Nephron (organoid): ENCODE results near the gene ARID1B.
A peak's percentile ranks its signal among the peaks of the same experiment; 100 is the strongest.
"Not testable (repeated sequence)": the region's sequence is repeated elsewhere in the genome, so short reads cannot be mapped to it uniquely, and the experiment has no call there.

Experiments
- H3K27ac Mint-ChIP-seq, 3 experiments: 2 replicates each; pipeline ENCODE4 v1.8.0; 2020; ENCODE audit warnings: mixed read lengths in 3 of 3, mild to moderate bottlenecking in 2 of 3, moderate library complexity in 1 of 3
- H3K27me3 Mint-ChIP-seq: 2 replicates; pipeline ENCODE4 v1.8.0; 2021; ENCODE audit warnings: low read depth, mild to moderate bottlenecking, moderate library complexity, mixed read lengths
- H3K36me3 Mint-ChIP-seq: 2 replicates; pipeline ENCODE4 v1.8.0; 2020; ENCODE audit warnings: low read depth, mixed read lengths
- H3K4me1 Mint-ChIP-seq: 2 replicates; pipeline ENCODE4 v1.8.0; 2020; ENCODE audit warnings: mixed read lengths
- H3K4me3 Mint-ChIP-seq, 3 experiments: 2 replicates each; pipeline ENCODE4 v1.8.0; 2020; ENCODE audit warnings: mild to moderate bottlenecking in 3 of 3, mixed read lengths in 3 of 3, moderate library complexity in 2 of 3
- H3K9me3 Mint-ChIP-seq: 2 replicates; pipeline ENCODE4 v1.8.0; 2020; ENCODE audit warnings: mixed read lengths
- TF ChIP-seq, protein P1 (sequence below), 3 experiments: fragments of 200-600 bp; sonication (generic); IDR thresholded peaks; one replicate each; pipeline ENCODE4 v1.5.0; 2021; ENCODE audit warnings: antibody characterized with exemption in 3 of 3; ENCODE audit not compliant: unreplicated experiment in 3 of 3

Gene ARID1B

DNA sequence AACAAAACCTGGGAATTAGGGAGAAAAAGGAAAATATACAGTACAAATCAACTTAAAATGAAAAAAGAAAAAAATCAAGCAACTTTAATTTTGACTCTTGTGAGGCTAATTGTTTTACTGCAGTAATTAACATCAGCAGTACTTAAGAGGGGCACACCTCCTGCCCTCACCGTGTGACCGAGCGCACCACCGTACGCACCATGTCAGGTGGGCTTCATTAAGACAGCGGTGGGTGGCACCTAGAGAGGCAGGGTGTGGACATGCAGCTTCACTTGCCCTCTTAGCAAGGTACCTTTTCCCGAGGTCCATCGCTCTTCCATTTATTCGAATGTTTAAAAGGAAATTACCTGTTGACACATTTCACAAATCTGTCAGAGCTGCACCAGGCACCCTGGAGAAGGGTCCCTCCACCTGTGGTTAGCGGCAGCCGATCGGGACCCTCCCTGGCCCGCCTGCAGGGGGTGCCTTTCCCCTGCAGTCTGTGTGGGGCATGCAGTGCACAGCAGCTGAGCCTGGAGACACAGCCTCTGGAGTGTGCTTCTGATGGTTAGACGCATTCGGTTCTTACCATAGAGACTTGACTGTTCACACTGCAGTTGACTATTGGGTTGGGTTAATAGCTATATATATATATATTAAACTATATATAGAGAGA, 362.0 kb downstream of the ARID1B start:
- Mint-ChIP-seq H3K27me3 (peaks cover 4% of the 10 kb centered on the region), H3K4me1 (peaks cover 15% of the 10 kb centered on the region), H3K9me3 (no peaks in the 10 kb centered on the region), H3K4me3 (no peak overlapping the region), H3K36me3 (peaks cover 48% of the 10 kb centered on the region), H3K27ac (no peak overlapping the region)
- TF ChIP-seq, protein P1, sequence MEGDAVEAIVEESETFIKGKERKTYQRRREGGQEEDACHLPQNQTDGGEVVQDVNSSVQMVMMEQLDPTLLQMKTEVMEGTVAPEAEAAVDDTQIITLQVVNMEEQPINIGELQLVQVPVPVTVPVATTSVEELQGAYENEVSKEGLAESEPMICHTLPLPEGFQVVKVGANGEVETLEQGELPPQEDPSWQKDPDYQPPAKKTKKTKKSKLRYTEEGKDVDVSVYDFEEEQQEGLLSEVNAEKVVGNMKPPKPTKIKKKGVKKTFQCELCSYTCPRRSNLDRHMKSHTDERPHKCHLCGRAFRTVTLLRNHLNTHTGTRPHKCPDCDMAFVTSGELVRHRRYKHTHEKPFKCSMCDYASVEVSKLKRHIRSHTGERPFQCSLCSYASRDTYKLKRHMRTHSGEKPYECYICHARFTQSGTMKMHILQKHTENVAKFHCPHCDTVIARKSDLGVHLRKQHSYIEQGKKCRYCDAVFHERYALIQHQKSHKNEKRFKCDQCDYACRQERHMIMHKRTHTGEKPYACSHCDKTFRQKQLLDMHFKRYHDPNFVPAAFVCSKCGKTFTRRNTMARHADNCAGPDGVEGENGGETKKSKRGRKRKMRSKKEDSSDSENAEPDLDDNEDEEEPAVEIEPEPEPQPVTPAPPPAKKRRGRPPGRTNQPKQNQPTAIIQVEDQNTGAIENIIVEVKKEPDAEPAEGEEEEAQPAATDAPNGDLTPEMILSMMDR (IDR thresholded peaks at IDR 0.05; ENCODE audit: unreplicated experiment in 3 of 3) = peak in 1 of 3 experiments; percentile 25

DNA sequence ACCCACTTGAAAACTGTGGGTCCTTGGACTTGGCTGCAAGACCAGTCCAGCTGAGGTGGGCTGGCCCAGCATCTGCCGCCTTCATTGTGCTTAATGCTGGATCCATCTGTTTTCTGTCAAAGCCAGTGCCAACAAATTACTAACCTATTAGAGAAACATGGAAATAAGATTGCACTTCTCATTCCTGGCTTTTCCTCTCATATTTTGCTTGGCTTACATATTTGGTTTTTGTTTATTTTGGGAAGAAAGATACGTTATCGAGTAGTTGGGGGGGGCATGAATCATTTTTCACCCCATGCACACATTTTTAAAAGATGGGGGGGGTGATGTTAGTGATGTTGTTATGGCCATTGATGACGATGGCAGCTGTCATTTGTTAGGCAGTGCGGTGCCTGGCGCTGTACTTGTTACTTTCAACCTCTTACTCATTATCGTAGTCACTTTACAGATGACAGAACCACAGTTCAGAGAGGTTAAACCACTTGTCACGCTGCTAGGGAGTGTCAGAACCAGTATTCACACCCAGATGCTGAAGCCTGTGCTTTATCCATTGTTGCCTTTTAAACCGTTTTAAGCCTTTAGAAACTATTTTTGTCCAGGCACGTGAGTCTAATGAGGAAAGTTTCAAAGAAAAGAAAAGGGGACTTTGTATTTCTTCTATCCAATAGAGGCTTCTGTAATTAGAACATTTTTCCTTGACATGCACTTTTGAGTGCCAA, 366.2 kb downstream of the ARID1B start:
- H3K4me1 Mint-ChIP-seq = peaks cover 49% of the 10 kb centered on the region
- TF ChIP-seq, protein P1 (IDR thresholded peaks at IDR 0.05; ENCODE audit: unreplicated experiment in 3 of 3) = no peak
- peak overlapping the region; percentile 57 to 95 (median 61) for H3K27ac Mint-ChIP-seq
- H3K9me3 Mint-ChIP-seq = no peaks in the 10 kb centered on the region
- peak overlapping the region in 1 of 3 experiments; percentile 30 for H3K4me3 Mint-ChIP-seq
- H3K27me3 Mint-ChIP-seq = peaks cover 4% of the 10 kb centered on the region
- peaks cover 43% of the 10 kb centered on the region for H3K36me3 Mint-ChIP-seq

DNA sequence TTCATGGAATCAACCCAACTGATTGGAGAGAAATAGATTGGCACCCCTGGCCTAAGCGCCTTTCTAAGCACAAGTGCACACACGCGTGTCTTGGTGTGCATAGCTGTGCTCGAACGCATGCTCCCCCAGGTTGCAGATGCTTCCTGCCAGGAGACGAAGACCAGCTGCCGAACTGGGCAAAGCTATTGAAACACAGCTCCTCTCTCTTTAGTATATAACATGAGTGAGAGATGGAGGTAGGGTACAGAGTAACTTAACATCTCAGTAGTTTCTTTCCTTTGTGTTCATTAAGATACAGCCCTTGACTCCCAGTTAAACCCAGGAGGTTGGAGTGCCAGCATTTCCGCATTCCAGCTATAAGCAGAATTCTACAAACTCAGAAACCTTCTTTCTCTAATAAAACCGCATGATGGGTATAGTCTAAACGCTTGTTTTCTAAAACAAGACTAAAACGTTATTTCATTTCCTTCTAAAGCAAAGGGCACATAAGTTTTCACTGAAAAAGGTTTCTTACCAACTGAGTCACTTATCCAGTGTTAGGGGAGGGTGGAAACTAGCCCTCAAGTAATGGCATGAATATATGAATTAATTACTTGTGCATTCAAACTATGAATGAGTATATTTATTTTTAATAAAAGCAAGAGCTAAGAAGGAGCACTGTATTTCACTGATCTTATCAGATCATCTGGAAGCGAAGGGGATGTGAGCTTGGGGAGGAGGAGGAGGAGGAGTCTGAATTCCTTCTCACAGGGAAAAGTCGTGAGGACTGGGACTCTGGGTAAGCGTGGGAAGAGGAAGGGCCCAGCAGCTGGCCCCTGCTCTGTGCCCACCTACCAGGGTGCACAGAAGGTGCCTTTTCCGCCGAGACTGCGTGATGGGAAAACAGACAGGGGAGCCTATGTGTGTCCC, 367.0 kb downstream of the ARID1B start:
- TF ChIP-seq, protein P1 (IDR thresholded peaks at IDR 0.05; ENCODE audit: unreplicated experiment in 3 of 3) = no peak
- H3K4me1 Mint-ChIP-seq = peaks cover 57% of the 10 kb centered on the region
- H3K27ac Mint-ChIP-seq = peak overlapping the region; percentile 61 to 95 (median 93)
- H3K9me3 Mint-ChIP-seq = no peaks in the 10 kb centered on the region
- peaks cover 4% of the 10 kb centered on the region for H3K27me3 Mint-ChIP-seq
- H3K36me3 Mint-ChIP-seq = peaks cover 44% of the 10 kb centered on the region
- peak overlapping the region in 2 of 3 experiments; percentile 54 to 63 for H3K4me3 Mint-ChIP-seq

DNA sequence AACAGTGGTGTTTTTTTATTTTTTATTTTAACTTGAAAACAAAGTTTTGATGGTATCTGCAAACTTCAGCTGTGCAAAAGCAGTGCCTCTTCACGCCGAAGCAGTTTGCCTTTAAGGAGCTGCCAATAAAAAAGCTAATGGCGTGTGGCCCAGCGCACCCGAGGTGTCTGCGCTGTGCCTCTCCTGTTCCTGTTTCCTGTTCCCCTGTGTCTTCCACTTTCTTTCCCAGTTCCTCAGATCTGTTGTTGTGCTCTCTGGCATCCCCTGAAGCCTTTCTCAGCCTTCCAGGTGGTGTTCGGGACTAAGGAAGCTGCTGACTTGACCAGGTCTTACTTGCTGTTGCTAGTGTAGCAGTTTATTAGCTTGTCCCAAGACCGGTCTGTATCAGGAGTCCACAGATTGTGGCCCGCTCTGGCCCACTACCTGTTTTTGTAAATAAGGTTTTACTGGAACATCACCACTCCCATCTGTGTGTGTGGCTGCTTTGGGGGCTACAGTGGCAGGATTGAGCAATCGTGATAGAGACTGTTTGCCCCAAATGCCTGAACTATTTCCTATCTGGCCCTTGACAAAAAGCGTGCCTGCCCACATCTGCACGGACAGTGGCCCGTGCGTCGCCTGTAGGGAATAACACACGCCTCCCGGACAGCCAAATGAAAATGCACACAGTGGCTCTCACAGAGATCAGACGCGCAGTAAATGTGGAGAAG, 367.8 kb downstream of the ARID1B start:
- Mint-ChIP-seq H3K4me3 (no peak overlapping the region), H3K36me3 (peaks cover 52% of the 10 kb centered on the region), H3K27ac (peak overlapping the region; percentile 36 to 93 (median 61)), H3K4me1 (peaks cover 63% of the 10 kb centered on the region), H3K9me3 (no peaks in the 10 kb centered on the region), H3K27me3 (peaks cover 4% of the 10 kb centered on the region)
- TF ChIP-seq, protein P1 (IDR thresholded peaks at IDR 0.05; ENCODE audit: unreplicated experiment in 3 of 3) = no peak

DNA sequence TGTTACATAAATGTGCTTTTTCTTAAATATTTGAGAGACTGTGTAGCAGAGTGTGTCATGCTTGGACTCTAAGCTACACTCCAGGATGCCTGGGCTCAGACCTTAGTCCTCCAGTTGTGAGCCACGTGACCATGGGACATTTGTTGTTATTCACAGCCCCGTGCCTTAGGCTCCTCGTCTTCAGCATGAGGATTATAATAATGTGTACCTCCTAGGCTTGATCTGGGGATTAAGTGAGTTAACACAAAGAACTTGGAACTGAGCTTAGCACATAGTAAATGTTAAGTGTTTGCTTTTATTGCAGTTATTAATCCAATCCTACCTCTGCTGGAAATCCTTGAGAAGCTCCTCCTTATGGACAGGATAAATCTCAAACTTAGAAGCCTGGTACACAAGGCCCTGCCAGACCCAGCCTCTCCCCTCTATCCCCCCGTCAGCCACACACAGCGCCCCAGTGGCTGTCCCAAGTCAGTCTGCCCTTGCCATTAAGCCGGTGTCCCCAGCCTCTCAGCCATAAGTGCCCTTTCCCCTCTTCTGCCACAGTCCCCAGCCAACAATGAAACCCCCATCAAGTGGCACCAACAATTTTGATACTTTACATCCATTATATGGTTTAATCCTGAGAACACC, 368.6 kb downstream of the ARID1B start:
- H3K9me3 Mint-ChIP-seq = no peaks in the 10 kb centered on the region
- peak overlapping the region; percentile 25 to 93 (median 61) for H3K27ac Mint-ChIP-seq
- TF ChIP-seq, protein P1 (IDR thresholded peaks at IDR 0.05; ENCODE audit: unreplicated experiment in 3 of 3) = no peak
- H3K4me1 Mint-ChIP-seq = peaks cover 64% of the 10 kb centered on the region
- no peak overlapping the region for H3K4me3 Mint-ChIP-seq
- H3K27me3 Mint-ChIP-seq = peaks cover 1% of the 10 kb centered on the region
- H3K36me3 Mint-ChIP-seq = peaks cover 56% of the 10 kb centered on the region

DNA sequence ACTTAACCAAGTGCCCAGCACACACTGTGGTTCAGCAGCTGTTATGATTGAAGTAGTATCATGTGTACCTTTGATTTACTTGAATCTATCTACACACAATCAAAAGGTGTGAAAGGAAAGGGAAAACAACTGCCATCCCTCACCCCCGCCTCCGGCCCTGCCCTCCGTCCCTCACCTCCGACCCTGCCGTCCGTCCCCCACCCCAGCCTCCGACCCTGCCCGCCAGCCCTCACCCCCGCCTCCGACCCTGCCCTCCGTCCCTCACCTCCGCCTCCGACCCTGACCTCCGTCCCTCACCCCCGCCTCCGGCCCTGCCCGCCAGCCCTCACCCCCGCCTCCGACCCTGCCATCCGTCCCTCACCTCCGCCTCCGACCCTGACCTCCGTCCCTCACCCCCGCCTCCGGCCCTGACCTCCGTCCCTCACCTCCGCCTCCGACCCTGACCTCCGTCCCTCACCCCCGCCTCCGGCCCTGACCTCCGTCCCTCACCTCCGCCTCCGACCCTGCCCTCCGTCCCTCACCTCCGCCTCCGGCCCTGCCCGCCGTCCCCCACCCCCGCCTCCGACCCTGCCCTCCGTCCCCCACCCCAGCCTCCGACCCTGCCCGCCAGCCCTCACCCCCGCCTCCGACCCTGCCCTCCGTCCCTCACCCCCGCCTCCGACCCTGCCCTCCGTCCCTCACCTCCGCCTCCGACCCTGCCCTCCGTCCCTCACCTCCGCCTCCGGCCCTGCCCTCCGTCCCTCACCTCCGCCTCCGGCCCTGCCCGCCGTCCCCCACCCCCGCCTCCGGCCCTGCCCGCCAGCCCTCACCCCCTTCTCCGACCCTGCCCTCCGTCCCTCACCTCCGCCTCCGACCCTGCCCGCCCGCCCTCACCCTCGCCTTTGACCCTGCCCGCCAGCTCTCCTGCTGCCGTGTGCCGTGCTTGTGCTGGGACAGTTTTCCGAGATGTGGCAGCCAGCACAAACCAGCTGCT, 370.2 kb downstream of the ARID1B start:
- H3K36me3 Mint-ChIP-seq = peaks cover 49% of the 10 kb centered on the region
- not testable (repeated sequence) for H3K27me3 Mint-ChIP-seq, H3K9me3 Mint-ChIP-seq, H3K4me3 Mint-ChIP-seq
- peak overlapping the region; percentile 68 to 93 (median 78) for H3K27ac Mint-ChIP-seq
- peaks cover 79% of the 10 kb centered on the region for H3K4me1 Mint-ChIP-seq
